Measurements from ENCODE around the gene ARID4A.
"Not testable (repeated sequence)": the region's sequence is repeated elsewhere in the genome, so short reads cannot be mapped to it uniquely, and the experiment has no call there.

ARID4A gene

DNA sequence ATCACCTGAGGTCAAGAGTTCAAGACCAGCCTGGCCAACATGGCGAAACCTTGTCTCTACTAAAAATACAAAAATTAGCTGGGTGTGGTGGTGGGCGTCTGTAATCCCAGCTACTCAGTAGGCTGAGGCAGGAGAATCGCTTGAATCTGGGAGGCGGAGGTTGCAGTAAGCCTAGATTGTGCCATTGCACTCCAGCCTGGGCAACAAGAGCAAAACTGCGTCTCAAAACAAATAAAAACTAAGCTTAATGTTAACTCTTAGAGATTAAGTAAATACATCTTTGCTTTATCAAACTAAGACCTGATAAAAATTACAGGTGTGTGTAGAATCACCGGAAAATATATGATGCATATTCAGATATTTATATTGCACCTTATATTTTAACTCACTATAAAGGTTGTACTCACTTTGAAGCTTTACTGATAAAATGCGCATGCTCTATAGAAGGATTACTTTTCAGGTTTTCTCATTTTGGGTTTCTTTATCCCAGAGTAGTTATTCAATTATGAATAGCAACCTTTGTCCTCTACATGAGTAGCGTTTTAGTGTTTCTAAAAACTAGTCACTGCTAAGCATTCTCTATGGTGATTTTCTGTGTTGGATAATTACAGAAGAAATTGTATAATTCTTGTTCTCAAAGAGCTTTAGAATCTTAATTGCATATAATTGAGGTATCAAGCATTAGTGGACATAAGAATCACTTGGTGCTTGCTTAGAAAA lies 9.4 kb downstream of the ARID4A start:
- TF ChIP-seq, protein P1, sequence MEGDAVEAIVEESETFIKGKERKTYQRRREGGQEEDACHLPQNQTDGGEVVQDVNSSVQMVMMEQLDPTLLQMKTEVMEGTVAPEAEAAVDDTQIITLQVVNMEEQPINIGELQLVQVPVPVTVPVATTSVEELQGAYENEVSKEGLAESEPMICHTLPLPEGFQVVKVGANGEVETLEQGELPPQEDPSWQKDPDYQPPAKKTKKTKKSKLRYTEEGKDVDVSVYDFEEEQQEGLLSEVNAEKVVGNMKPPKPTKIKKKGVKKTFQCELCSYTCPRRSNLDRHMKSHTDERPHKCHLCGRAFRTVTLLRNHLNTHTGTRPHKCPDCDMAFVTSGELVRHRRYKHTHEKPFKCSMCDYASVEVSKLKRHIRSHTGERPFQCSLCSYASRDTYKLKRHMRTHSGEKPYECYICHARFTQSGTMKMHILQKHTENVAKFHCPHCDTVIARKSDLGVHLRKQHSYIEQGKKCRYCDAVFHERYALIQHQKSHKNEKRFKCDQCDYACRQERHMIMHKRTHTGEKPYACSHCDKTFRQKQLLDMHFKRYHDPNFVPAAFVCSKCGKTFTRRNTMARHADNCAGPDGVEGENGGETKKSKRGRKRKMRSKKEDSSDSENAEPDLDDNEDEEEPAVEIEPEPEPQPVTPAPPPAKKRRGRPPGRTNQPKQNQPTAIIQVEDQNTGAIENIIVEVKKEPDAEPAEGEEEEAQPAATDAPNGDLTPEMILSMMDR (IDR thresholded peaks at IDR 0.05; ENCODE audit: low read depth, low read length) = no peak
- no peak for DNase-seq (ENCODE audit: extremely low read depth, low read depth)

DNA sequence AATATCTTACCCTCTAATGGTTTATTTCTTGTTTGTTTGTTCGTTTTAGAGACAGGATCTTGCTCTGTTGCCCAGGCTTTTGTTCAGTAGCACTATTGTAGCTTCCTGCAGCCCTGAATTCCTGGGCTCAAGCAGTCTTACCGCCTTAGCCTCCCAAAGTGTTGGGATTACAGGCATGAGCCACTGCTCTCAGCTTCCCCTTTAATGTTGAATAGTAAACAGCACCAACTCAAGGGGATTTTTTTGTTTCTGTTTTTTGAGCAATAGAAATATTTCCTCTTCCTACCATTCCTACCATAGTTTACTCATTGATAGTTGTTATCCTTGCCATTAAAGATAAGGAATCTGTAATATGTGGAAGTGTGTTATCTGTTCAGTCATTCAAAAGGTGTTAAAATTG lies 10.7 kb downstream of the ARID4A start:
- DNase-seq (ENCODE audit: extremely low read depth, low read depth) = no peak
- TF ChIP-seq, protein P1 (IDR thresholded peaks at IDR 0.05; ENCODE audit: low read depth, low read length) = no peak

DNA sequence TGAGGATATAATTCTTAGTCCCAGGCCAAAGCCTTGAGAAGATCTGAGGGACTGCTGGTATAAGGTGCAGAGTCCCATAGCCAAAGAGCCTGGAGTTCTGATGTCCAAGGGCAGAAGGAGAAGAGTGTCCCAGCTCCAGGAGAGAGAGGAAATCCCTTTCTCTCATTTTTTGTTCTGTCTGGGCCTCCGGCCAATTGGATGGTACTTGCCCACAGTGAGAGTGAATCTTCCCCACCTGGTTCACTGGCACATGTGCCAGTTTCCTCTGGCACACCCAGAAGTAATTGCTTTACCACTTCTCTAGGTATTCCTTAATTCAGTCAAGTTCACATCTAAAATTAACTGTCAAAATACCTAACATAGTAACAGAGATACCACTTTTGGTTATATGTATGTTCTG lies 15.3 kb downstream of the ARID4A start:
- DNase-seq (ENCODE audit: extremely low read depth, low read depth) = no peak
- TF ChIP-seq, protein P1 (IDR thresholded peaks at IDR 0.05; ENCODE audit: low read depth, low read length) = no peak

DNA sequence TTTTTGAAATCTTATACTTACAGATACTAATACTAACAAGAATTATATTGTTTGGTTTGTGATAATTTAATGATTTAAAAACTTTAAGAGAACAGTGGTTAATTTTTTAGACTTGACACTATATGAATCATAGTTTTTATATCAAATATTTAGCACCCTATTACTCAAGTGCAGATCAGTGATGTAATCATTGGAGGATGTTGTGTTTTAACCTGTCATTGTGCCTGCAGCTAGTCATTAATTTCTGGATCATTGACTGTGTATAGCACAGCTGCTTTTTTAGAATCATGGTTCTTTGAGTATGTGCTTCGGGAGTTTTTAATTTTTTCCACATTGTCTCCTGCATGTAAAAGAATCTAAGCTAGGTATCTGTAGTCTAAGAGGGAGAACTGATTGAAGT lies 17.3 kb downstream of the ARID4A start:
- TF ChIP-seq, protein P1 (IDR thresholded peaks at IDR 0.05; ENCODE audit: low read depth, low read length) = no peak
- DNase-seq (ENCODE audit: extremely low read depth, low read depth) = no peak

DNA sequence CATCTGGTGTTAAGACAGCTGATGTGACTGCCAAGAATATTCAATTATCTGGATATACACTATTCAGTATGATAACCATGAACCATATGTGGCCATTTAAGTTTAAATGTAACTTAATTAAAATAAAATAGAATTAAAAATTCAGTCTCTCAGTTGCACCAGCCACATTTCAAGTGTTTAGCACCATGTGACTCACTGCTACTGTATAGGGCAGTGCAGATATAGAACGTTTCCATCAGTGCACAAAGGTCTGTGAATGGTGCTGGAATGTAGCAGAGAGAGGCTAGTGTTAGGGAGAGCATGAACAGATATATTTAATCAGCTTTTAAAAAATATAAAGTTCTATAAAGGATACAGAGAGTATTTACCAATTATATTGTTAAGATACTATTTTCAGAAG lies 28.7 kb downstream of the ARID4A start:
- TF ChIP-seq, protein P1 (IDR thresholded peaks at IDR 0.05; ENCODE audit: low read depth, low read length) = no peak
- DNase-seq (ENCODE audit: extremely low read depth, low read depth) = no peak

DNA sequence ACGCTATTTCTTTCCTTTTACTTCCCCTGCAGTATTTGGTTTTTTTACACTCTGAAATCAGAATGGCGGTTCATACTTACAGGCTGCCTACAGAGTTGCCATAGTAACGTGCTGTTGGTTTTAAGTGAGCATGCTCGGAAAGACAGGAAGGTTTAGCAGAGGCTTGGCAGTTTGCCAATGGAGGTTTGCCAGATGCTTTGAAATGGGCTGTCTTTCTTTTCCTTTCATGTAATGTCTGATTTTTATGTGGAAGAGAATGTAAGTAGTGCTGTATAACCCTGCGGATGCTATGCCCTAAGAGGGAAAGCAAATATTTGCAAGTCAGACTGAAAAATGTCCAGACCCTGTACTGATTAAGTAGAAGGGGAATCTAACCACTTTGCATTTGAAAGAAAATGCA lies 32.8 kb downstream of the ARID4A start:
- peak; percentile 87 for DNase-seq (ENCODE audit: extremely low read depth, low read depth)
- TF ChIP-seq, protein P1 (IDR thresholded peaks at IDR 0.05; ENCODE audit: low read depth, low read length) = no peak

DNA sequence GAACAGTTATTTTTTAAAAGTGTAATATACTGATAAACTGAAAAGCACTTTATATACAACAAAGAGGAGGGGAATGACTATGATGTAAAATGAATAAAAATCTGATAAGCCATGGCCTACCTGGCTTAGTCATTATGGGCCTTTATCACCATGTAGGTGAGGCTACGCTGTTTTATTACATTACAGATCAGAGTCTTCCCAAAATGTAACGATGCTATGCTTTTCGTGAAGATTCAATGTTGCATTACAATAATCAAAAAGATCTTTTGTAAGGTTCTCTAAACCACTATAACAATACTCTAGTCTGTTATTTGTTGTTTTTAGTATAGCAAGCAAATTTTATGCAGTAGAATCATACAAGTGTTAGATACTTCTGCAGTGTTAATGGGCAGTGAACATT lies 34.2 kb downstream of the ARID4A start:
- TF ChIP-seq, protein P1 (IDR thresholded peaks at IDR 0.05; ENCODE audit: low read depth, low read length) = no peak
- DNase-seq (ENCODE audit: extremely low read depth, low read depth) = no peak

DNA sequence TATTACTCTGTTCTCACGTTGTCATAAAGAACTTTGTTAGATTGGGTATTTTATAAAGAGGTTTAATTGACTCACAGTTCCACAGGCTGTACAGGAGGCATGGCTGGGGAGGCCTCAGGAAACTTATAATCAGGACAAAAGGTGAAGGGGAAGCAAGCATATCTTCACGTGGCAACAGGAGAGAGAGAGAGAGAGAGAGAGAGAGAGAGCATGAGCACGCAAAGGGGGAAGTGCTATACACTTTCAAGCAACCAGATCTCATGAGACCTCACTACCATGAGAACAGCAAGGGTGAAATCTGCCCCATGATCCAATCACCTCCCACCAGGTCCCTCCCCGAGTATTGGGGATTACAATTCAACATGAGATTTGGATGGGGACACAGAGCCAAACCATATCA lies 41.3 kb downstream of the ARID4A start:
- DNase-seq (ENCODE audit: extremely low read depth, low read depth) = not testable (repeated sequence)
